H1 (cell line): Measurements from ENCODE around the gene CHP2. TPM values are rescaled to one million over a fixed set of nuclear protein-coding genes. Genes with fewer than 3 reads are reported as not detected.

ENCODE experiments used
- CTCF ChIA-PET: fragments of 300-600 bp; sonication (Branson Sonifier 250); formaldehyde crosslinking; loops from one replicate; lab custom pipeline; 2021; ENCODE audit not compliant: partially characterized antibody; lab: Charles Lee
- POLR2A ChIA-PET: fragments of 300-600 bp; sonication (Branson Sonifier 250); formaldehyde crosslinking; loops from one replicate; lab custom pipeline; 2021; ENCODE audit warnings: inconsistent platforms; ENCODE audit not compliant: partially characterized antibody; lab: Charles Lee
- DNase-seq, 2 experiments: peaks; one replicate each; pipeline versions ENCODE4 v3.0.0 to v3.0.0-alpha.2; 2010 to 2022; ENCODE audit warnings: low spot score in 2 of 2, low read depth in 1 of 2, mixed read lengths in 1 of 2
- FAIRE-seq: peaks from 2 replicates; lab custom pipeline; 2011; peaks lifted over from hg19 to GRCh38; lab: Jason Lieb, UNC
- H2AFZ ChIP-seq: 2 replicates; pipeline ENCODE4 v1.8.1; 2012; ENCODE audit warnings: low read length, inconsistent platforms
- H2AK5ac ChIP-seq: 2 replicates; pipeline ENCODE4 v1.6.1; 2013; ENCODE audit warnings: low read depth, low read length
- H2BK120ac ChIP-seq: replicated peaks from 2 replicates; pipeline ENCODE3; 2013; ENCODE audit warnings: low read depth, low read length, inconsistent platforms
- H2BK12ac ChIP-seq: 2 replicates; pipeline ENCODE4 v1.6.1; 2013; ENCODE audit warnings: low read depth, low read length
- H2BK15ac ChIP-seq: 2 replicates; pipeline ENCODE4 v1.6.1; 2013; ENCODE audit warnings: low read length
- H2BK20ac ChIP-seq: 2 replicates; pipeline ENCODE4 v1.6.1; 2013; ENCODE audit warnings: low read length
- H2BK5ac ChIP-seq: 2 replicates; pipeline ENCODE4 v1.6.1; 2013; ENCODE audit warnings: low read depth, low read length
- H3K14ac ChIP-seq: 2 replicates; pipeline ENCODE4 v1.6.1; 2013; ENCODE audit warnings: inconsistent platforms; ENCODE audit not compliant: insufficient read length
- H3K18ac ChIP-seq: 2 replicates; pipeline ENCODE4 v1.6.1; 2013; ENCODE audit warnings: low read length; ENCODE audit errors: extremely low read depth
- H3K23ac ChIP-seq: 2 replicates; pipeline ENCODE4 v1.6.1; 2013; ENCODE audit warnings: inconsistent platforms; ENCODE audit not compliant: insufficient read length
- H3K23me2 ChIP-seq: 2 replicates; pipeline ENCODE4 v1.6.1; 2013; ENCODE audit warnings: low read depth, low read length
- H3K27ac ChIP-seq: 2 replicates; pipeline ENCODE4 v1.6.1; 2011; ENCODE audit warnings: low read depth, low read length, inconsistent platforms
- H3K27me3 ChIP-seq, 4 experiments: replicated peaks in 1 of 4; 1 replicate in 1 of 4; 2 replicates in 3 of 4; pipeline versions ENCODE4 v1.6.1 to v1.8.1; 2011 to 2013; ENCODE audit warnings: low read length in 3 of 4, mild to moderate bottlenecking in 3 of 4, inconsistent platforms in 2 of 4, mixed read lengths in 2 of 4, moderate library complexity in 1 of 4; ENCODE audit not compliant: control insufficient read depth in 3 of 4, insufficient read depth in 3 of 4; ENCODE audit errors: extremely low read depth in 1 of 4
- H3K36me3 ChIP-seq, 4 experiments: 2 replicates each; pipeline versions ENCODE4 v1.6.1 to v1.8.1; 2011 to 2013; ENCODE audit warnings: mild to moderate bottlenecking in 4 of 4, low read length in 3 of 4, moderate library complexity in 2 of 4, control low read depth in 1 of 4, inconsistent platforms in 1 of 4; ENCODE audit not compliant: insufficient read depth in 4 of 4, control insufficient read depth in 2 of 4
- H3K4ac ChIP-seq: replicated peaks from 2 replicates; pipeline ENCODE3; 2013; ENCODE audit warnings: low read length, low read depth, mixed read lengths, inconsistent platforms; ENCODE audit not compliant: insufficient read length
- H3K4me1 ChIP-seq, 4 experiments: replicated peaks in 1 of 4; 1 replicate in 1 of 4; 2 replicates in 3 of 4; pipeline versions ENCODE4 v1.6.1 to v1.8.1; 2011 to 2013; ENCODE audit warnings: low read length in 3 of 4, inconsistent platforms in 2 of 4, mixed read lengths in 1 of 4; ENCODE audit not compliant: insufficient read depth in 4 of 4, control insufficient read depth in 3 of 4
- H3K4me2 ChIP-seq, 2 experiments: 2 replicates each; pipeline versions ENCODE4 v1.6.1 to v1.8.1; 2011 to 2013; ENCODE audit warnings: low read depth in 2 of 2, low read length in 2 of 2, control low read depth in 1 of 2, inconsistent platforms in 1 of 2, mild to moderate bottlenecking in 1 of 2; ENCODE audit not compliant: insufficient read depth in 1 of 2
- H3K4me3 ChIP-seq, 4 experiments: fragments of 200-600, 300-600 bp in 1 of 4; sonication (generic), shearing (Covaris generic), sonication (Bioruptor Twin) in 1 of 4; 2 replicates each; pipeline versions ENCODE4 v1.5.1 to v1.8.1; 2011 to 2016; ENCODE audit warnings: low read length in 4 of 4, low read depth in 3 of 4, control low read depth in 2 of 4, inconsistent platforms in 2 of 4, mild to moderate bottlenecking in 2 of 4, mixed read lengths in 1 of 4, moderate library complexity in 1 of 4; ENCODE audit not compliant: insufficient read depth in 2 of 4; ENCODE audit errors: extremely low read depth in 1 of 4
- H3K56ac ChIP-seq: replicated peaks from 2 replicates; pipeline ENCODE3; 2013; ENCODE audit warnings: low read depth, mild to moderate bottlenecking, mixed read lengths, low read length, inconsistent platforms; ENCODE audit not compliant: insufficient read length
- H3K79me1 ChIP-seq: 2 replicates; pipeline ENCODE4 v1.6.1; 2013; ENCODE audit warnings: low read depth, low read length, control low read depth
- H3K79me2 ChIP-seq, 2 experiments: 2 replicates each; pipeline versions ENCODE4 v1.6.1 to v1.8.1; 2012 to 2013; ENCODE audit warnings: low read length in 2 of 2, mild to moderate bottlenecking in 2 of 2, inconsistent platforms in 1 of 2; ENCODE audit not compliant: insufficient read depth in 2 of 2, control insufficient read depth in 1 of 2
- H3K9ac ChIP-seq, 4 experiments: replicated peaks in 1 of 4; 1 replicate in 1 of 4; 2 replicates in 3 of 4; pipeline versions ENCODE4 v1.6.1 to v1.8.1; 2011 to 2013; ENCODE audit warnings: low read depth in 3 of 4, low read length in 3 of 4, control low read depth in 2 of 4, mild to moderate bottlenecking in 2 of 4, moderate library complexity in 2 of 4, inconsistent platforms in 1 of 4; ENCODE audit errors: extremely low read depth in 1 of 4
- H3K9me3 ChIP-seq, 2 experiments: 2 replicates each; pipeline versions ENCODE4 v1.6.1 to v1.8.1; 2012 to 2013; ENCODE audit warnings: mild to moderate bottlenecking in 2 of 2, moderate library complexity in 2 of 2, control low read depth in 1 of 2, inconsistent platforms in 1 of 2, low read depth in 1 of 2, low read length in 1 of 2, mixed read lengths in 1 of 2; ENCODE audit not compliant: insufficient read depth in 2 of 2
- H4K20me1 ChIP-seq, 2 experiments: replicated peaks in 1 of 2; 2 replicates each; pipeline versions ENCODE3 to v1.8.1; 2011 to 2013; ENCODE audit warnings: inconsistent platforms in 2 of 2, low read length in 2 of 2, mild to moderate bottlenecking in 1 of 2; ENCODE audit not compliant: insufficient read depth in 2 of 2, control insufficient read depth in 1 of 2
- H4K5ac ChIP-seq: 2 replicates; pipeline ENCODE4 v1.6.1; 2013; ENCODE audit warnings: low read length, low read depth, mixed read lengths, inconsistent platforms; ENCODE audit not compliant: insufficient read length
- H4K8ac ChIP-seq: 2 replicates; pipeline ENCODE4 v1.8.0; 2013; ENCODE audit warnings: mild to moderate bottlenecking, moderate library complexity, low read length, inconsistent platforms; ENCODE audit not compliant: insufficient read depth; ENCODE audit errors: extremely low read depth
- H4K91ac ChIP-seq: replicated peaks from 2 replicates; pipeline ENCODE3; 2013; ENCODE audit warnings: low read length, mixed read lengths, inconsistent platforms; ENCODE audit not compliant: insufficient read length
- BACH1 ChIP-seq: IDR thresholded peaks from 2 replicates; pipeline ENCODE4 v1.6.1; 2012; ENCODE audit warnings: low read length, improper control_type of control experiment
- JUND ChIP-seq: IDR thresholded peaks from 2 replicates; pipeline ENCODE4 v1.6.1; 2011; ENCODE audit warnings: mild to moderate bottlenecking, improper control_type of control experiment, low read length
- POU5F1 ChIP-seq: IDR thresholded peaks from 2 replicates; pipeline ENCODE4 v1.6.1; 2011; ENCODE audit warnings: low read depth, mild to moderate bottlenecking, low read length, moderate library complexity
- RFX5 ChIP-seq: IDR thresholded peaks from 2 replicates; pipeline ENCODE4 v1.6.1; 2011; ENCODE audit warnings: low read depth, low read length, improper control_type of control experiment, borderline replicate concordance
- WGBS, 2 experiments: shearing (Covaris generic) in 1 of 2; methylation state at CpG; one replicate each; pipeline versions ENCODE4 v1.1.6 to v1.1.7; 2013 to 2015; ENCODE audit warnings: low lambda C conversion rate in 2 of 2, mixed read lengths in 2 of 2, inconsistent platforms in 1 of 2, low coverage in 1 of 2, missing lambda C conversion rate in 1 of 2; ENCODE audit not compliant: insufficient replicate concordance in 2 of 2, insufficient coverage in 1 of 2, insufficient read length in 1 of 2; ENCODE audit errors: extremely low coverage in 1 of 2, missing lambda C conversion rate in 1 of 2; 5-methylcytosine and 5-hydroxymethylcytosine counted together
- polyA plus RNA-seq, 7 experiments: library from polyadenylated mRNA; depleted of rRNA in 3 of 7; stranded (reverse) in 5 of 7; unstranded in 2 of 7; fragments of >200 nt in 5 of 7; fragments of 200-250 nt in 2 of 7; gene quantifications; 1 replicate in 5 of 7; 2 replicates in 1 of 7; 4 replicates in 1 of 7; pipeline versions ENCODE4 v1.2.1 to v1.2.3, GENCODE V29; 2011 to 2013; ENCODE audit warnings: missing spikeins in 2 of 7, mixed read lengths in 2 of 7
- total RNA-seq: library from RNA; stranded (reverse); fragmentation: NEBNext Ultra II Directional; extraction: Animal tissue kit (Norgen Biotek cat#: 25700); gene quantifications from 2 replicates; pipeline ENCODE4 v1.2.1, GENCODE V29; 2021

The CHP2 gene
- total and polyA plus RNA-seq, 2 of the 8 experiments (the other 6 are each of a cell fraction or from before 2014, with no cell fraction given), result 1.3 to 1.6 TPM

GRCh38 chr16:23795378-23795777, 40.6 kb downstream of the CHP2 start:
- no peak for FAIRE-seq
- POLR2A ChIA-PET, result no interaction called here

More at GRCh38 chr16:23795378-23795777, 40.6 kb downstream of the CHP2 start:
- Histone ChIP-seq H3K9ac (no peak overlapping the region), H3K56ac (no peak overlapping the region), H4K91ac (no peak overlapping the region), H2BK120ac (no peak overlapping the region), H4K20me1 (no peaks in the 10 kb centered on the region), H3K79me2 (no peaks in the 10 kb centered on the region), H3K79me1 (no peaks in the 10 kb centered on the region), H3K4me3 (no peak overlapping the region), H3K9me3 (no peaks in the 10 kb centered on the region), H2AK5ac (no peak overlapping the region), H3K14ac (no peak overlapping the region), H3K27ac (no peak overlapping the region), H4K8ac (no peak overlapping the region), H3K18ac (no peak overlapping the region), H2BK12ac (no peak overlapping the region), H3K27me3 (no peaks in the 10 kb centered on the region), H4K5ac (no peak overlapping the region), H2BK15ac (no peak overlapping the region), H3K23ac (no peak overlapping the region), H3K4me2 (no peak overlapping the region), H3K4me1 (peaks cover 0 to 6% (median 0%) of the 10 kb centered on the region in 4 experiments; a peak in 2 of 7 replicates), H3K36me3 (no peaks in the 10 kb centered on the region), H3K4ac (no peak overlapping the region), H2BK20ac (no peak overlapping the region), H3K23me2 (no peaks in the 10 kb centered on the region), H2BK5ac (no peak overlapping the region), H2AFZ (no peak overlapping the region)
- DNase-seq, result no peak
- no peak for TF ChIP-seq RFX5
- no peak for TF ChIP-seq JUND
- no peak for TF ChIP-seq POU5F1
- no peak for TF ChIP-seq BACH1
- CTCF ChIA-PET, result interaction anchor here (1.5 to 1.6 kb wide), 2 partner anchors 8 to 250 kb away, joined by 5 to 7 read pairs; no protein-coding TSS in a partner anchor
- WGBS, 2 experiments, result 89% methylated on average over 6 of the region's 6 CpGs; no CpG with 5 or more reads in 1 of the 2 experiments
